OCI-LY1 (cell line): ENCODE measurements around the gene TXNRD1.
"Not testable (repeated sequence)": the region's sequence is repeated elsewhere in the genome, so short reads cannot be mapped to it uniquely, and the experiment has no call there.

Experiments
- H2AFZ ChIP-seq: fragments of 200-600 bp; sonication (generic), shearing (Covaris generic); 2 replicates; pipeline ENCODE4 v1.6.0; 2014; ENCODE audit warnings: antibody characterized with exemption, mild to moderate bottlenecking, low read length
- H3F3A ChIP-seq: fragments of 200-600 bp; sonication (generic), shearing (Covaris generic); 2 replicates; pipeline ENCODE4 v1.6.0; 2014; ENCODE audit warnings: mild to moderate bottlenecking, antibody characterized with exemption, low read length, moderate library complexity; ENCODE audit not compliant: insufficient read depth
- H3K27ac ChIP-seq: fragments of 200-600 bp; sonication (generic); 2 replicates; pipeline ENCODE4 v1.5.1; 2014; ENCODE audit warnings: low read length, mixed run types, mild to moderate bottlenecking, low read depth; ENCODE audit not compliant: poor library complexity, severe bottlenecking
- H3K27me3 ChIP-seq: fragments of 200-600 bp; sonication (generic); 2 replicates; pipeline ENCODE4 v1.6.0; 2014; ENCODE audit warnings: antibody characterized with exemption, mild to moderate bottlenecking, low read length, moderate library complexity; ENCODE audit not compliant: insufficient read depth
- H3K36me3 ChIP-seq: fragments of 200-600 bp; sonication (generic); 2 replicates; pipeline ENCODE4 v1.6.1; 2014; ENCODE audit warnings: mild to moderate bottlenecking, antibody characterized with exemption, low read length, moderate library complexity, mixed read lengths; ENCODE audit not compliant: insufficient read depth
- H3K4me1 ChIP-seq: fragments of 200-600 bp; sonication (generic); 2 replicates; pipeline ENCODE4 v1.5.1; 2014; ENCODE audit warnings: mild to moderate bottlenecking, low read length, moderate library complexity; ENCODE audit not compliant: insufficient read depth, severe bottlenecking
- H3K4me2 ChIP-seq: fragments of 200-600 bp; sonication (generic), shearing (Covaris generic); 2 replicates; pipeline ENCODE4 v1.6.1; 2014; ENCODE audit warnings: low read length
- H3K4me3 ChIP-seq: fragments of 200-600 bp; sonication (generic); 2 replicates; pipeline ENCODE4 v1.5.1; 2014; ENCODE audit warnings: low read length, low read depth, mild to moderate bottlenecking, mixed read lengths; ENCODE audit not compliant: poor library complexity, severe bottlenecking
- H3K79me2 ChIP-seq: fragments of 200-600 bp; shearing (Covaris generic); 2 replicates; pipeline ENCODE4 v1.6.1; 2016; ENCODE audit warnings: mixed run types, low read length, mixed read lengths; ENCODE audit not compliant: insufficient read depth
- H3K9ac ChIP-seq: fragments of 200-600 bp; sonication (generic), shearing (Covaris generic); 2 replicates; pipeline ENCODE4 v1.6.1; 2014; ENCODE audit warnings: mild to moderate bottlenecking, low read length, mixed read lengths
- H3K9me2 ChIP-seq: fragments of 200-600 bp; sonication (generic), shearing (Covaris generic); 2 replicates; pipeline ENCODE4 v1.6.1; 2014; ENCODE audit warnings: low read depth, mild to moderate bottlenecking, low read length, mixed read lengths
- H3K9me3 ChIP-seq: fragments of 200-600 bp; shearing (Covaris generic); 2 replicates; pipeline ENCODE4 v1.6.1; 2014; ENCODE audit warnings: low read length, mixed read lengths
- H4K20me1 ChIP-seq: fragments of 200-600 bp; sonication (generic), shearing (Covaris generic); 2 replicates; pipeline ENCODE4 v1.6.0; 2016; ENCODE audit warnings: mild to moderate bottlenecking, low read length; ENCODE audit not compliant: insufficient read depth
- EZH2 ChIP-seq: fragments of 200-600 bp; sonication (generic), shearing (Covaris generic); IDR thresholded peaks from 2 replicates; pipeline ENCODE4 v1.8.0; 2017; ENCODE audit warnings: borderline replicate concordance, mixed run types, mild to moderate bottlenecking, antibody characterized with exemption, low read length, moderate library complexity, mixed read lengths
- TF ChIP-seq, protein P1 (sequence below): fragments of 200-600 bp; sonication (generic), shearing (Covaris generic); IDR thresholded peaks from 2 replicates; pipeline ENCODE4 v1.5.1; 2017; ENCODE audit warnings: mild to moderate bottlenecking, antibody characterized with exemption, low read length, moderate library complexity, mixed read lengths

Gene TXNRD1

DNA sequence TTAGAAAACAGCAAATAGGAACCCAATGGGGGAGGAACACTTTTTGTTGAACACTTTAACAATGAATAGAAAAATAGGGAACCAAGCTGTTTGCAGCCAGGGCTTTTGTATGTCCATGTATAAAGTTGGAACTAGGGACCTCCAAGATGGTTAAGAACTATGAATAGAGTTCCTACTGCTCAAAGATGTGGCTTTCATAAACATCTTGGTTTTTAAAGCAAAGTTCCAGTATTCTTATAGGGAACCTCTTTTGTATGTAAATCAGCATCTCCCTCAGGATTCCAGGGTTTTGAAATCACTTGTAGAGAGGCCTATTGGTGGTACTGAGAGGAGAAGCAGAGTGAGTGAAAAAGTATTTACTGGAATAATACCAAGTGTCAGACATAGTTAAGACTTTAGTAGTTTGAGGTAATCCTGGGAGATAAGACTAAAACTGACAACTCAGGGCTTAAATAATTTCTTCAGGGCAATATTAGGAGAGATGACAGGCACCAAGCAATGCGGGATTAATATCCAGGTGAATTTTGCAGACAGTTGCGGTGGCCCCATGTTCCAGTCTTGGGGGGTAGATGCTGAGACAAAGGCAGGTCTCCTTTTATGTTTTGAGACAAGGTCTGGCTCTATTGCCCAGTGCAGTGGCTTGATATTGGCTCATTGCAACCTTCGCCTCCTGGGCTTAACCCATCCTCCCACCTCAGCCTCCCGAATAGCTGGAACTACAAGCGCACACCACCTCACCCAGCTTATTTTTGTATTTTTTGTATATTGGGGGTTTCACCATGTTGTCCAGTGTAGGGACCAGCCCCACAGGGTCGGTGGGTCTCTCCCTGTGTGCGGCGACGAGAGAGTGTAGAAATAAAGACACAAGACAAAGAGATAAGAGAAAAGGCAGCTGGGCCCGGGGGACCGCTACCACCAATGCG lies 77.6 kb downstream of the TXNRD1 start:
- H3K79me2 ChIP-seq, result peaks cover 76% of the 10 kb centered on the region
- H3K27ac ChIP-seq, result no peak overlapping the region
- no peak overlapping the region for H3K4me3 ChIP-seq
- H3K27me3 ChIP-seq, result no peaks in the 10 kb centered on the region
- peaks cover 12% of the 10 kb centered on the region for H3K4me1 ChIP-seq
- H3K36me3 ChIP-seq, result peaks cover 49% of the 10 kb centered on the region
- no peak overlapping the region for H2AFZ ChIP-seq
- H3F3A ChIP-seq, result no peaks in the 10 kb centered on the region
- no peak for TF ChIP-seq EZH2
- TF ChIP-seq, protein P1, sequence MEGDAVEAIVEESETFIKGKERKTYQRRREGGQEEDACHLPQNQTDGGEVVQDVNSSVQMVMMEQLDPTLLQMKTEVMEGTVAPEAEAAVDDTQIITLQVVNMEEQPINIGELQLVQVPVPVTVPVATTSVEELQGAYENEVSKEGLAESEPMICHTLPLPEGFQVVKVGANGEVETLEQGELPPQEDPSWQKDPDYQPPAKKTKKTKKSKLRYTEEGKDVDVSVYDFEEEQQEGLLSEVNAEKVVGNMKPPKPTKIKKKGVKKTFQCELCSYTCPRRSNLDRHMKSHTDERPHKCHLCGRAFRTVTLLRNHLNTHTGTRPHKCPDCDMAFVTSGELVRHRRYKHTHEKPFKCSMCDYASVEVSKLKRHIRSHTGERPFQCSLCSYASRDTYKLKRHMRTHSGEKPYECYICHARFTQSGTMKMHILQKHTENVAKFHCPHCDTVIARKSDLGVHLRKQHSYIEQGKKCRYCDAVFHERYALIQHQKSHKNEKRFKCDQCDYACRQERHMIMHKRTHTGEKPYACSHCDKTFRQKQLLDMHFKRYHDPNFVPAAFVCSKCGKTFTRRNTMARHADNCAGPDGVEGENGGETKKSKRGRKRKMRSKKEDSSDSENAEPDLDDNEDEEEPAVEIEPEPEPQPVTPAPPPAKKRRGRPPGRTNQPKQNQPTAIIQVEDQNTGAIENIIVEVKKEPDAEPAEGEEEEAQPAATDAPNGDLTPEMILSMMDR, result no peak
- no peak overlapping the region for H3K4me2 ChIP-seq
- H3K9me2 ChIP-seq, result no peaks in the 10 kb centered on the region
- H3K9ac ChIP-seq, result no peak overlapping the region
- no peaks in the 10 kb centered on the region; the same call in 1 of the 2 replicates for H4K20me1 ChIP-seq
- H3K9me3 ChIP-seq, result no peaks in the 10 kb centered on the region

DNA sequence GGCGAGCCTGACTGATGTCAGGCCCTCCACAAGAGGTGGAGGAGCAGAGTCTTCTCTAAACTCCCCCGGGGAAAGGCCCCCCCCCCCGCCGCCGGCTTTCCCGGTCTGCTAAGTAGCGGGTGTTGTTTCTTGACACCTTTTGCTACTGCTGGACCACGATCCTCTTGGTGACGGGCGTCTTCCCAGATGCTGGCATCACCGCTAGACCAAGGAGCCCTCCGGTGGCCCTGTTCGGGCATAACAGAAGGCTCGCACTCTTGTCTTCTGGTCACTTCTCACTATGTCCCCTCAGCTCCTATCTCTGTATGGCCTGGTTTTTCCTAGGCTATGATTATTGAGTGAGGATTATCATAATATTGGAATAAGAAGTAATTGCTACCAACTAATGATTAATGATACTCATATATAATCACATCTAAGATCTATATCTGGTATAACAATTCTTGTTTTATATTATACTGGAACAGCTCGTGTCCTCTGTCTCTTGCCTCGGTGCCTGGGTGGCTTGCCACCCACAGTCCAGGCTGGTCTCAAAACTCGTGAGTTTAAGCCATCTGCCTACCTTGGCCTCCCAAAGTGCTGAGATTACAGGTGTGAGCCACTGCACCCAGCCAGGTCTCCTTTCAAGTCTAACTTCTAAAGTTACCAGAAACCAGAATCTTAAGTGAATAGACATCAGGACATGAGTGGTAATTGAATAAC lies 78.7 kb downstream of the TXNRD1 start:
- H3K4me2 ChIP-seq, H3K27ac ChIP-seq, H3K9me3 ChIP-seq, H3F3A ChIP-seq, H3K4me1 ChIP-seq, H3K9me2 ChIP-seq, H3K9ac ChIP-seq, H4K20me1 ChIP-seq, H3K4me3 ChIP-seq, H3K27me3 ChIP-seq, H2AFZ ChIP-seq: not testable (repeated sequence)
- peaks cover 57% of the 10 kb centered on the region for H3K36me3 ChIP-seq
- H3K79me2 ChIP-seq, result peaks cover 74% of the 10 kb centered on the region
- TF ChIP-seq, protein P1, result peak; percentile 6; the same call in 1 of the 2 replicates

DNA sequence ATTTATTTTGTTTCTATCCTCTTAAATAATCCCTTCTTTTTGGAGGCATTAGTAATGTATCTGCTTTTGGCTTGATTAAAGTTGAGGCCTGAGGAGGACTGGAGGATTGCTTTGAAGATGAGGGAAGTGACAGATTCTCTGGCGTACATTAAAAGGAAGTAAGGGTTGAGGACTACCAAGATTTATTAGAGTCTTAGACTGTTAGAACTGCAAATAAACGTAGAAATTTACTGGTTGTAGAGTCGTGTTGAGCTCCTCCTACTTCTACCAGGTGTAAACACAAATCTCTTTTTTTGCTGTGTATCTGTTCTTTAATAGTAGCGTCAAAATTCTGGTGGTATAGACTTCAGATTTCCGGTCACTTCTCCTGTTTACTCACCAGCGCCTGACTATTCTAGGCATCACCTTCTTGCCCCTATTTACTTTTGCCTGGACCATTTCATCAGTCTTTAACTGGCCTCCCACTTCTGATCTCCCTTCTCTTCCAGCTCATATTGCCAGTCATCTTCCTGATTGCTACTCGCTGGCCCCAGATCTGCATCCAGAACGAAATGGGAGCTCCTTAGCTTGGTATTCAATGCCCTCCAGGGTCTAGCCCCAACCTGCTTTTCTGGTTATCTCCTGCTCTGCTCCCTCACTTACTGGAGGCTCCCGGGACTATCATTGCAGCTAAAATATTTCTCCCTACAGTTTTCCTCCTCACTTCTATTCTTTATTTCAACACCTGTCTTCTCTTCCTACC lies 79.5 kb downstream of the TXNRD1 start:
- H3K27ac ChIP-seq, result no peak overlapping the region
- no peak overlapping the region for H3K4me2 ChIP-seq
- no peaks in the 10 kb centered on the region for H3K27me3 ChIP-seq
- no peak overlapping the region for H3K9ac ChIP-seq
- H3K9me2 ChIP-seq, result no peaks in the 10 kb centered on the region
- H3K4me1 ChIP-seq, result no peaks in the 10 kb centered on the region
- H3K79me2 ChIP-seq, result peaks cover 74% of the 10 kb centered on the region
- no peaks in the 10 kb centered on the region for H3K9me3 ChIP-seq
- TF ChIP-seq, protein P1, result no peak
- TF ChIP-seq EZH2, result no peak
- peaks cover 57% of the 10 kb centered on the region for H3K36me3 ChIP-seq
- H3F3A ChIP-seq, result no peaks in the 10 kb centered on the region
- no peaks in the 10 kb centered on the region; the same call in 1 of the 2 replicates for H4K20me1 ChIP-seq
- no peak overlapping the region for H2AFZ ChIP-seq
- no peak overlapping the region for H3K4me3 ChIP-seq
